ENCODE data around the gene LAMTOR4.
"Not testable (repeated sequence)": the region's sequence is repeated elsewhere in the genome, so short reads cannot be mapped to it uniquely, and the experiment has no call there.

The LAMTOR4 gene

DNA sequence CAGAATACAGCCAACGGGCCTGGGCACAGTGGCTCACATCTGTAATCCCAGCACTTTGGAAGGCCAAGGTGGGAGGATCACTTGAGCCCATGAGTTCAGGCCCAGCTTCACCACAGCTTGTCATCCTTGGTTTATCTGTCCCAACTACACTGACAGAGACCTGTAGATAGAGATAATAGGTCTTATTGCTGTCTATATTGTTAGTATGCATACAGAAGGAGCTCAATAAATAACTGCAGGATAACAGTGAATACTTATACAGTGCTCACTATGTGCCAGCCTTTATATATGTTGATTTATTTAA is 28.0 kb upstream of the LAMTOR4 start:
- H3K27ac ChIP-seq = no peak overlapping the region
- DNase-seq (ENCODE audit: low read depth, low spot score) = no peak

DNA sequence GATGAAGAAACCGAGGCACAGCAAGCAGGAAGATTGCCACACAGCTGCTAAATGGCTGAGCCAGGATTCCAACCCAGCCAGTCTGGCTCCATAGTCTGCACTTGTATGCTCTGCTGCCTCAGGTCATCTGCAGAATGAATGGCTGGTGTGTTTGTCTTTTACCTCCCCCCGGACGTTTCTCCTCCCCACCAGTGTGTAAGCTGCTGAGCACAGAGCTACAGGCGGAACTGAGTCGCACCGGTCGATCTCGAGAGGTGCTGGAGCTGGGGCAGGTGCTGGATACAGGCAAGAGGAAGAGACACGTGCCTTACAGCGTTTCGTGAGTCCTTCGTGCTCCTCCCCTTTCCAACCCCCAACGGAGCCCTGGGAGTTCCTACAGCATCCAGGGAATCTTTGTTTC is 26.7 kb upstream of the LAMTOR4 start:
- DNase-seq (ENCODE audit: low read depth, low spot score) = no peak
- H3K27ac ChIP-seq = no peak overlapping the region

DNA sequence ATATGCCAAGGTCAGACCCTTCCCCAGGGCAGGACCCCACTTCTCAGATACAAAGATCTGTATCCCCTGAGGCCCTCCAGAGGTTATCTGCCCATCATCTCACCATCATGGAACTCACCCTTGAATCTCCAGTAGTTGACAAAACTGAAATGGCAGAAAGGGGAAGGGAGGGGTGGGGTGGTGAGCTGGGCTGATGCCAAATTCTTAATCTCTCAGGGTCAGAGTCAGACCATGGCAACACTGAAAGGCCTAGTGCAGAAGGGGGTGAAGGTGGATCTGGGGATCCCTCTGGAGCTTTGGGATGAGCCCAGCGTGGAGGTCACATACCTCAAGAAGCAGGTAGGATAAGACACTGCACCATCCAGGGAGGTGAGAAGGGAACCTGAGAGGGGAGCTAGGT is 26.1 kb upstream of the LAMTOR4 start:
- DNase-seq (ENCODE audit: low read depth, low spot score) = no peak
- H3K27ac ChIP-seq = no peak overlapping the region

DNA sequence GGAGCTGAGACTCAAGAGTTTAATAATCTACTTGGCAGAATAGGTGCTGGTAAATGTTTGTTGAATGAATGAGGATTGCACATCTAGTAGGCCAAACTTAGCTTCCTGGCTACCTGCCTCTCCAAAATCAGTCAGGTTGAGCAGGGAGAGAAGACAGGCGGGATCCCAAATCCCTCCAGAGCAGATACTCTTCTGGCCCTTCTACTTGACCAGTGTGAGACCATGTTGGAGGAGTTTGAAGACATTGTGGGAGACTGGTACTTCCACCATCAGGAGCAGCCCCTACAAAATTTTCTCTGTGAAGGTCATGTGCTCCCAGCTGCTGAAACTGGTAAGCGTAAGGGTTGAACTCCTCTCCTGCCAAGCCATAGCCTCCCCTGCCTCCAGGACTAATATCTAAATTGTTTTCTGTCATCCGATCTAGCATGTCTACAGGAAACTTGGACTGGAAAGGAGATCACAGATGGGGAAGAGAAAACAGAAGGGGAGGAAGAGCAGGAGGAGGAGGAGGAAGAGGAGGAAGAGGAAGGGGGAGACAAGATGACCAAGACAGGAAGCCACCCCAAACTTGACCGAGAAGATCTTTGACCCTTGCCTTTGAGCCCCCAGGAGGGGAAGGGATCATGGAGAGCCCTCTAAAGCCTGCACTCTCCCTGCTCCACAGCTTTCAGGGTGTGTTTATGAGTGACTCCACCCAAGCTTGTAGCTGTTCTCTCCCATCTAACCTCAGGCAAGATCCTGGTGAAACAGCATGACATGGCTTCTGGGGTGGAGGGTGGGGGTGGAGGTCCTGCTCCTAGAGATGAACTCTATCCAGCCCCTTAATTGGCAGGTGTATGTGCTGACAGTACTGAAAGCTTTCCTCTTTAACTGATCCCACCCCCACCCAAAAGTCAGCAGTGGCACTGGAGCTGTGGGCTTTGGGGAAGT is 24.2 kb upstream of the LAMTOR4 start:
- no peak for DNase-seq (ENCODE audit: low read depth, low spot score)
- H3K27ac ChIP-seq = no peak overlapping the region

DNA sequence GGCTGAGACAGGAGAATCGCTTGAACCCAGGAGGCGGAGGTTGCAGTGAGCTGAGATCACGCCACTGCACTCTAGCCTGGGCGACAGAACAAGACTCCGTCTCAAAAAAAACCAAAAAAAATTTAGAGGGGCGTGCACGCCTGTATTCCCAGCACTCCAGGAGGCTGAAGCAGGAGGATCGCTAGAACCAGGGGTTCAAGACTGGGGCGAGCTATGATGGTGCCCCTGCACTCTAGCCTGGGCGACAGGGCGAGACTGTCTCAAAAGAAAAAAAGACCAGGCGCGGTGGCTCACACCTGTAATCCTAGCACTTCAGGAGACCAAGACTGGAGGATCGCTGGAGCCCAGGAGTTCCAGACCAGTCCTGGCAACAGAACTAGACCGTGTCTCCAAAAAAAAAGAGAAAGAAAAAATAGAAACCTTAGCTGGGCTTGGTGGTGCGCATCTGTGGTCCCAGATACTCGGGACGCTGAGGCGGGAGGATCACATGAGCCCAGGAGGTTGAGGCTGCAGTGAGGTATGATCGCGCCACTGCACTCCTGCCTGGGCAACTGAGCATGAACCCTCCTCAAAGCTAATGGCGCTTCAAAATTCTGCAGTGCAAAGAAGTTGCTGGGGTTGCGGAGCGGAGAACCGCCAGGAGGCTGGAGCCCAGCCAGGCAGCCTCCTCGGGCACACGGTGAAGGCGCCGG is 22.3 kb upstream of the LAMTOR4 start:
- DNase-seq (ENCODE audit: low read depth, low spot score) = no peak
- peak overlapping the region; percentile 89 for H3K27ac ChIP-seq

DNA sequence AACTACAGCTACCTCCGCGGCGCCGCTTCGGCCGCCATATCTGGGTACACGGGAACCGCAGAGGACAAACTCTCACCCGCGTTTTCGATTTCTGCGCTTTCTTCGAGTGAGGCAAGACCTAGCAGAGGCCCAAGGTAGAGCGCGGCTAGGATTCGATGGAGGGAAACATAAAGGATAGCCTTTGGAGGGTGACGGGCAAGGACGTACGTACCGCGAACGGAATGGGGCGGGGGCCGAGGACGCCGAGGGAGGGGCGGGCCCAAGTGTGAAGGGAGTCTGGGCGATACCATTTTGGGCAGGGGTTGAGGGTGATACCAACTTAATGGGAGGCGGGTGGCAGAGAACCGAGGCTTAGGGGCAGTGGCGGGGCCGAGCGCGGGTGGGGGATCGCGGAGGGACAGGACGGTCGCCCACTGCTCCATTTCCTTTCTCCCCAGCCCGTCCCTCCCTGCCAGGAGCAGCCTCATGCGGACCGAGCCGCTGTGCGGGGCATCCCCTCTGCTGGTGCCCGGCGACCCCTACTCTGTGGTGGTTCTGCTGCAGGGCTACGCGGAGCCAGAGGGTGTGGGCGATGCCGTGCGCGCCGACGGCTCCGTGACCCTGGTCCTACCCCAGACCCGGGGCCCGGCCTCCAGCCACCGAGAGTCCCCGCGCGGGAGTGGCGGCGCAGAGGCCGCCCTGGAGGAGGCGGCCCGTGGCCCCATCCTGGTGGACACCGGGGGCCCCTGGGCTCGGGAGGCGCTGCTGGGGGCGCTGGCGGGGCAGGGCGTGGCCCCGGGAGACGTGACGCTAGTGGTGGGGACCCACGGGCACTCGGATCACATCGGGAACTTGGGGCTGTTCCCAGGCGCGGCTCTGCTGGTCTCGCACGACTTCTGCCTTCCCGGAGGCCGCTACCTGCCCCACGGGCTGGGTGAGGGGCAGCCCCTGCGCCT is 21.5 kb upstream of the LAMTOR4 start, which contains the start of gene MBLAC1:
MBLAC1 (plus strand) TSS at position 37 of the 935 bp plus-strand sequence; CDS start at position 466, 429 bp downstream.
- peak within 1 kb of the TSS; percentile 89 for H3K27ac ChIP-seq
- DNase-seq (ENCODE audit: low read depth, low spot score) = peak; percentile 43

DNA sequence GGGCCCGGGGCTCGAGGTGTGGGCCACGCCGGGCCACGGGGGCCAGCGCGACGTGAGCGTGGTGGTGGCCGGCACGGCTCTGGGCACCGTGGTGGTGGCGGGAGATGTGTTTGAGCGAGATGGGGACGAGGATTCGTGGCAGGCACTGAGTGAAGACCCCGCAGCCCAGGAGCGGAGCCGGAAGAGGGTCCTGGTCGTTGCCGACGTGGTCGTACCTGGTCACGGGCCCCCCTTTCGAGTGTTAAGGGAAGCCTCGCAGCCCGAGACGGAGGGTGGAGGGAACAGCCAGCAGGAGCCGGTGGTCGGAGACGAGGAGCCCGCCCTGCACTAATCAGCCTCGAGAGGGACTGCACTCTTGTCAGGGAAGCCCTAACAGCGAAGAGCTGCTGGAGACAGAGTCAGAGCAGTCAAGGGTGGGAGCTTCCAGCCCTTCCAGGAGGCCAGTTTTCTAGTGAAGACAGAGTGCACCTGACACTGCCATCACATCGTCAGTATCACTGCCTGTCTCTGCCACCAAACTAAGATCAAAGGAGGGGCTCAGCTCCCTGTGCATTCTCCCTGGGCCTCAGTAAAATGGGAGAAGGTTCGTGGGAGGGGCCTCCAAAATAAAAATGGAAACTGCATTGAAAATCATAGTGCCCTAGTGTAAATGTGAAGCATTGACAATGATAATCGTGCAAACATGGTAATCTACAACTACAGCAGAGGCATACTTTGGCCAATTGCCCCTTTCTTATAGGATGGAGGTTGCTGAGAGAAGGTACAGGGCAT is 20.7 kb upstream of the LAMTOR4 start:
- peak overlapping the region; percentile 89 for H3K27ac ChIP-seq
- no peak for DNase-seq (ENCODE audit: low read depth, low spot score)

DNA sequence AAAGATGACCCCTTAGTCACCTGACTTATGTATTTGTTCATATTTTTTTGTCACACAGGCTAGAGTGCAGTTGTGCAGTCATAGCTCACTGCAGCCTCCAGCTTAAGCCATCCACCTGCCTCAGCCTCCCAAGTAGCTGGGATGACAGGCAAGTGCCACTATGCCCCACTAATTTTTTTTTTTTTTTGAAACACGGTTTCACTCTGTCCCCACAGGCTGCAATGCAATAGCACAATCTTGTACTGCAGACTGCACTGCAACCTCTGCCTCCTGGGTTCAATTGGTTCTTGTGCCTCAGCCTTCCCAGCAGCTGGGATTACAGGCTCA is 20.1 kb upstream of the LAMTOR4 start:
- H3K27ac ChIP-seq = no peak overlapping the region
- no peak for DNase-seq (ENCODE audit: low read depth, low spot score)

DNA sequence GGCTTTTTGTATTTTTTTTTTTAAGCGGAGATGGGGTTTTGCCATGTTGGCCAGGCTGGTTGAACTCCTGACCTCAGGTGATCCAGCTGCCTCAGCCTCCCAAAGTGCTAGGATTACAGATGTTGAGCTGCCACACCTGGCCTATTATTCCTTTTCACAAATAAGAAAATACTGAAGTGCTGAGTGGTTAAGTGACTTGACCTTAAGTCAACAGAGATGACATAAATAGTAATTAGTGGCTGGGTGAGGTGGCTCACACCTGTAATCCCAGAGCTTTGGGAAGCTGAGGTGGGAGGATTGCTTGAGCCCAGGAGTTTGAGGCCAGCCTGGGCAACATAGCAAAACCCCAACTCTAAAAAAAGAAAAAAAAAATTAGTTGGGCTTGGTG is 18.5 kb upstream of the LAMTOR4 start:
- peak overlapping the region; percentile 40 for H3K27ac ChIP-seq
- DNase-seq (ENCODE audit: low read depth, low spot score) = not testable (repeated sequence)

DNA sequence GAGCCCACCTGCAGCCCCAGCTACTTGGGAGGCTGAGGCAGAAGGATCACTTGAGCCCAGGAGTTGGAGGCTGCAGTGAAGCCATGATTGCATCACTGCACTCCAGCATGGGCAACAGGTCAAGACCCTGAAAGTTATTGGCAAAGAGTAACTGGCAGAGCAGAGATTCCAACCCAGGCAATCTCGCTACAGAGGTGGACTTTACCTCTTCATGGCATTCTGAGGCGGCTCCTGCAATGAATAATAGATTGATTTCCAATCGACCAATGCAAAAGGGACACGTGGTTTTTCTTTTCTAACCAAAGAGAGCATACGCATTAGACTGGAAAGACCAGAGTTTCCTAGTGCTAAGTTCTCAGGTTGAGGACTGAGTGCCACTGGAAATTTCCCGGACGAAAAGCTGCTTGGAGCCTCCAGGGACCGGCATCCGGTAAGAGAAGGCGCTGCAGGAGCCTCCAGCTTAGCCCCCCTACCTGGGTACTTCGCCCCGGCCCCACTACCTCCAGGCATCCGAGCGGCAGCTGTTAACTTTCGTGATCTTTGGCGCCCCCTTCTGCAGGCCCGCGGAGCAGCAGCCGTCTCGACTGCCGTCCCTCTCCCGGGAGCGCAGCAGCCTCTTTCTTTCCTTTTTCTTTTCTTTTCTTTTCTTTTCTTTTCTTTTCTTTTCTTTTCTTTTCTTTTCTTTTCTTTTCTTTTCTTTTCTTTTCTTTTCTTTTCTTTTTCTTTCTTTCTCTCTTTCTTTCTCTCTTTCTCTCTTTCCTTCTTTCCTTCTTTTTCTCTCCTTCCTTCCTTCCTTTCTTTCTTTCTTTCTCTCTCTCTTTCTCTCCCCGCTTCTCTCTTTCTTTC is 17.9 kb upstream of the LAMTOR4 start:
- H3K27ac ChIP-seq = peak overlapping the region; percentile 40
- no peak for DNase-seq (ENCODE audit: low read depth, low spot score)

DNA sequence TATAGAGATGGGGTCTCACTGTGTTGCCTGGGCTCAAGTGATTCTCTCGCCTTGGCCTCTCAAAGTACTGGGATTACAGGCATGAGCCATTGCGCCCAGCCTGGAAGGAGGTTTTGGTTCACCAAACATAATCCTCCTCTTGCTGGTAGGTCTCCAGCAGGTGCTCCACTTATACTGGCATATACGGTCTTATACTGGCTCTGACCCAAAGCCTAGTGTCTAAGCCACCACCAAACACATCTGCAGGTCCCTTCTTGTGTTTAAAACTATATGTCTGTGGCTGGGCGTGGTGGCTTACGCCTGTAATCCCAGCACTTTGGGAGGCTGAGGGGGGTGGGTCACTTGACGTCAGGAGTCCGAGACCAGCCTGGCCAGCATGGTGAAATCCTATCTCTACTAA is 16.6 kb upstream of the LAMTOR4 start:
- H3K27ac ChIP-seq = no peak overlapping the region
- DNase-seq (ENCODE audit: low read depth, low spot score) = no peak

DNA sequence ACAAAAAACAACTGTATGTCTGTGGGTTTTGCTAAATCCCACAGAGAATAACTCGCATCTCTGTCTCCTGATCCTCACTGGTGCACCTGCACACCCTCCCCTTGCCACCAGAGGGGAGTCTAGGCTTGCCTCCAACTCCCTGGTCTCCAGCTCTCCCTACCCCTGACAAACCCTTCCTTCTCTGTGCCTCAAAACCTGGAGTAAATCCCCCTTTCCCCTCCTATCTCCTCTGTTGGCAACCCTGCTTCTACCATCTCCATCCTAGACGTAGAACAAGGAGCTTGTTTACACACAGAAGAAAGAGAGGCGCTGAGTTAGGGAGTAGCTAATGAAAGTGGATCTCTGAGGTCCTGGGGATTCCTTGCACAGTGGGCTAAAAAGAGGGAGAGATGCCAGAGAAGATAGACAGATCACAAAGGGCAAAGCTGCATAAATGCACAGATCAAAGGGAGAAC is 16.0 kb upstream of the LAMTOR4 start:
- DNase-seq (ENCODE audit: low read depth, low spot score) = no peak
- H3K27ac ChIP-seq = no peak overlapping the region

DNA sequence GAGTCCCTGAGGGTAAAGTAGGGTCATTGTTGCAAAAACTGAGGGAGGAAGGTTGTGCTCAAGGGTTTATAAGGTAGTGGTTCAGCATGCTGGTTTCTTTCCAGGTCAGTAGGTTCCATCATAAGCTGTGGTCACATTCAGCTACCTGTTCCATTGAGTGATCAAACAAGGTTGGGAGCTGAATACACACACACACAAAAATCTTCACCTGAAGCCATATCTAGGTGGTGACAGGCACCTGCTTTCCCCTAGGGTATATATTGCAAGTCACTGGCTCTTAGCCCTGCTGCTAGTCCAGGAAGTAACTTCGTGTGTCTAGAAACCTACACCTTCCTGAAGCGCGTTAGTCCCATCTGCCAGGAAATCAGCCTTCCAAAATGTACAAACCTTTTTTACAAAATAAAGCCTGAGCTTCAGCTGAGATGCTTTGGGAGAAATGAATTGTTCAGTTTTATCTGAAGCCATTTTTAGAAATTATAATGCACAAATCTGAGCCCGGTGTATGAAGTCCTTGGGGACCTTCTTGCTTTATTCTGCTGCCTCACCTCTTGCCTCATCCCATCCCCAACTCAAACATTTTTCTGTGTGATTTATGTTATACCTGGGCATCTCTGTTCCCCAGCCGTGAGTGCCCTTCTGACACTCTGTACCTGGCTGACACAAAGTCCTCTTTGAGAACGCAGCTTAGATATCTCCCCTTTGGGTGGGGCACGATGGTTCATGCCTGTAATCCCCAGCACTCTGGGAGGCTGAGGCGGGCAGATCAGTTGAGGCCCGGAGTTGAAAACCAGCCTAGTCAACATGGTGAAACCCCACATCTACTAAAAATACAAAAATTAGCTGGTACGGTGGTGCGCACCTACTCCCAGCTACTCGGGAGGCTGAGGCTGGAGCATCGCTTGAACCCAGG is 10.6 kb upstream of the LAMTOR4 start:
- no peak for DNase-seq (ENCODE audit: low read depth, low spot score)
- no peak overlapping the region for H3K27ac ChIP-seq

DNA sequence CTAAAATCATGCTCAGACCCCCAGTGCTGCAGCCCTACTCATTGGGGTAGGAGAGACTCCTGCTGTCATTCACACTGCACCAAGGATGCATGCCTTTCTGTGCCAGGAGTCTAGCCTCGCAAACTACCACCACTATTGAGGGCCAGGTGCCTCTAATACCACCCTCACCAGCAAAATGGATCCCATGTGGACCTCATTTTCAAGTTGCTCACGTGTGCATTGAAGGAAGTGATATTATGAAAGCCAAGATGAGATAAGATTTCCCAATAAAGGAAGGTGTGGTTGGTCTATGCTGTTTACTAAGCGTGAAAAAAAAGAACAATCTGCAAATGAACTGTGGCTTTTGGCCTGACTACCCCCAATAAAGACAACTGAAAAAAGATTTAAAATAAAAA is 7.2 kb upstream of the LAMTOR4 start:
- DNase-seq (ENCODE audit: low read depth, low spot score) = no peak
- no peak overlapping the region for H3K27ac ChIP-seq

DNA sequence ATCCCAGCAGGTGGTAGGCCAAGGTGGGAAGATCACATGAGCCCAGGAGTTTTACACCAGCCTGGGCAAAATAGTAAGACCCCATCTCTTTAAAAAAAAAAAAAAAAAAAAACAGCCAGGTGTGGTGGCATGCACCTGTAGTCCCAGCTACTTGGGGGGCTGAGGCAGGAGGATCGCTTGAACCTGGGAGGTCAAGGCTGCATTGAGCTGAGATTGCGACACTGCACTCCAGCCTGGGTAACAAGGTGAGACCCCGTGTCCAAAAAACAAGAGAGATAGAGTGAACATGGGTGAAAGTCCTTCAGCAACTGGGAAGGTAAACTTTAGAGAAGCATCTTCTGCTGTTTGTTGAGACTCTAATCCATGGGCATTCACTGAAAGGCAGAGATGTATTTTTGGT is 6.3 kb upstream of the LAMTOR4 start:
- DNase-seq (ENCODE audit: low read depth, low spot score) = no peak
- no peak overlapping the region for H3K27ac ChIP-seq

DNA sequence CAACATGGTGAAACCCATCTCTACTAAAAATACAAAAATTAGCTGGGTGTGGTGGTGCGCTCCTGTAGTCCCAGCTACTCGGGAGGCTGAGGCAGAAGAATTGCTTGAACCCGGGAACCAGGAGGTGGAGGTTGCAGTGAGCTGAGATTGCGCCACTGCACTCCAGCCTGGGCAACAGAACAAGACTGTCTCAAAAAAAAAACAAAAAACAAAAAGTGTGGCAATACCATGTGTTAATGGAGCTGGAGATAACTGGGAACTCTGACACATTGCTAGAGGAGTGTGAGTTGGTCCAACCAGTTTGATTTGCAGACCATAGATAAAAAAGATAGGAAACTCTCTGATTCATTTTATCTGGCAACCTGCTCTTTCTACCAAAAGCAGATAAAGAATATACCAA is 2.4 kb upstream of the LAMTOR4 start:
- not testable (repeated sequence) for H3K27ac ChIP-seq
- peak; percentile 60 for DNase-seq (ENCODE audit: low read depth, low spot score)

DNA sequence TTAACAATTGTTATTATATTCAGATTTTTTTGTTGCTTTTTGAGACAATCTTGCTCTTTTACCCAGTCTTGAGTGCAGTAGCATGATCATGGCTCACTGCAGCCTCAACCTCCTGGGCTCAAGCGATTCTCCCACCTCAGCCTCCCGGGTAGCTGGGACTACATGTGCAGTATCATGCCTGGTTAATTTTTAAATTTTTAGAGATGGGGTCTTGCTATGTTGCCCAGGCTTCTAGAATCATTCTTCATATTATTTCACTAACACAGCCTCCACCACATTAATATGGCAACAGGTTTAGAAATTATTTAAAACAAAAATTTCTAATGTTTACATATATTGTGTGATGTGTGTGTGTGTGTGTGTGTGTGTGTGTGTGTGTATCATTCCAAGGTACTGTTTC is 1.4 kb upstream of the LAMTOR4 start:
- DNase-seq (ENCODE audit: low read depth, low spot score) = no peak
- H3K27ac ChIP-seq = no peak overlapping the region

DNA sequence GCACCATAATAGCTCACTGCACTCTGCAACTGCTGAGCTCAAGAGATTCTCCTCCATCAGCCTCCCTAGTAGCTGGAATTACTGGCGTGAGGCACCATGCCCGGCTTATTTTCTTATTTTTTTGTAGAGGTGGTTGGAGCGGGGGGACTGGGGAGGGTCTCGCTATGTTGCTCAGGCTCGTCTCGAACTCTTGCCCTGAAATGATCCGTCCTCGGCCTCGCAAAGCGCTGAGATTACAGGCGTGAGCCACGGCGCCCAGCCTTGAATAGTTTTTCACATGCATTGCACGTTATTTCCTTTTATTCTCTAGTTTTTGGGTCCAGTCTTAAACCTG is 526 bp upstream of the LAMTOR4 start:
- DNase-seq (ENCODE audit: low read depth, low spot score) = no peak
- H3K27ac ChIP-seq = peak overlapping the region; percentile 55

All from epithelial cell of prostate (primary cell).